OCI-LY1 (cell line): ENCODE results near the gene TUFM.

Experiments used
- H2AFZ ChIP-seq: fragments of 200-600 bp; sonication (generic), shearing (Covaris generic); 2 replicates; pipeline ENCODE4 v1.6.0; 2014; ENCODE audit warnings: antibody characterized with exemption, mild to moderate bottlenecking, low read length
- H3F3A ChIP-seq: fragments of 200-600 bp; sonication (generic), shearing (Covaris generic); 2 replicates; pipeline ENCODE4 v1.6.0; 2014; ENCODE audit warnings: mild to moderate bottlenecking, antibody characterized with exemption, low read length, moderate library complexity; ENCODE audit not compliant: insufficient read depth
- H3K27ac ChIP-seq: fragments of 200-600 bp; sonication (generic); 2 replicates; pipeline ENCODE4 v1.5.1; 2014; ENCODE audit warnings: low read length, mixed run types, mild to moderate bottlenecking, low read depth; ENCODE audit not compliant: poor library complexity, severe bottlenecking
- H3K27me3 ChIP-seq: fragments of 200-600 bp; sonication (generic); 2 replicates; pipeline ENCODE4 v1.6.0; 2014; ENCODE audit warnings: antibody characterized with exemption, mild to moderate bottlenecking, low read length, moderate library complexity; ENCODE audit not compliant: insufficient read depth
- H3K36me3 ChIP-seq: fragments of 200-600 bp; sonication (generic); 2 replicates; pipeline ENCODE4 v1.6.1; 2014; ENCODE audit warnings: mild to moderate bottlenecking, antibody characterized with exemption, low read length, moderate library complexity, mixed read lengths; ENCODE audit not compliant: insufficient read depth
- H3K4me1 ChIP-seq: fragments of 200-600 bp; sonication (generic); 2 replicates; pipeline ENCODE4 v1.5.1; 2014; ENCODE audit warnings: mild to moderate bottlenecking, low read length, moderate library complexity; ENCODE audit not compliant: insufficient read depth, severe bottlenecking
- H3K4me2 ChIP-seq: fragments of 200-600 bp; sonication (generic), shearing (Covaris generic); 2 replicates; pipeline ENCODE4 v1.6.1; 2014; ENCODE audit warnings: low read length
- H3K4me3 ChIP-seq: fragments of 200-600 bp; sonication (generic); 2 replicates; pipeline ENCODE4 v1.5.1; 2014; ENCODE audit warnings: low read length, low read depth, mild to moderate bottlenecking, mixed read lengths; ENCODE audit not compliant: poor library complexity, severe bottlenecking
- H3K79me2 ChIP-seq: fragments of 200-600 bp; shearing (Covaris generic); 2 replicates; pipeline ENCODE4 v1.6.1; 2016; ENCODE audit warnings: mixed run types, low read length, mixed read lengths; ENCODE audit not compliant: insufficient read depth
- H3K9ac ChIP-seq: fragments of 200-600 bp; sonication (generic), shearing (Covaris generic); 2 replicates; pipeline ENCODE4 v1.6.1; 2014; ENCODE audit warnings: mild to moderate bottlenecking, low read length, mixed read lengths
- H3K9me2 ChIP-seq: fragments of 200-600 bp; sonication (generic), shearing (Covaris generic); 2 replicates; pipeline ENCODE4 v1.6.1; 2014; ENCODE audit warnings: low read depth, mild to moderate bottlenecking, low read length, mixed read lengths
- H3K9me3 ChIP-seq: fragments of 200-600 bp; shearing (Covaris generic); 2 replicates; pipeline ENCODE4 v1.6.1; 2014; ENCODE audit warnings: low read length, mixed read lengths
- H4K20me1 ChIP-seq: fragments of 200-600 bp; sonication (generic), shearing (Covaris generic); 2 replicates; pipeline ENCODE4 v1.6.0; 2016; ENCODE audit warnings: mild to moderate bottlenecking, low read length; ENCODE audit not compliant: insufficient read depth
- EZH2 ChIP-seq: fragments of 200-600 bp; sonication (generic), shearing (Covaris generic); IDR thresholded peaks from 2 replicates; pipeline ENCODE4 v1.8.0; 2017; ENCODE audit warnings: borderline replicate concordance, mixed run types, mild to moderate bottlenecking, antibody characterized with exemption, low read length, moderate library complexity, mixed read lengths
- TF ChIP-seq, protein P1 (sequence below): fragments of 200-600 bp; sonication (generic), shearing (Covaris generic); IDR thresholded peaks from 2 replicates; pipeline ENCODE4 v1.5.1; 2017; ENCODE audit warnings: mild to moderate bottlenecking, antibody characterized with exemption, low read length, moderate library complexity, mixed read lengths

TUFM gene

DNA sequence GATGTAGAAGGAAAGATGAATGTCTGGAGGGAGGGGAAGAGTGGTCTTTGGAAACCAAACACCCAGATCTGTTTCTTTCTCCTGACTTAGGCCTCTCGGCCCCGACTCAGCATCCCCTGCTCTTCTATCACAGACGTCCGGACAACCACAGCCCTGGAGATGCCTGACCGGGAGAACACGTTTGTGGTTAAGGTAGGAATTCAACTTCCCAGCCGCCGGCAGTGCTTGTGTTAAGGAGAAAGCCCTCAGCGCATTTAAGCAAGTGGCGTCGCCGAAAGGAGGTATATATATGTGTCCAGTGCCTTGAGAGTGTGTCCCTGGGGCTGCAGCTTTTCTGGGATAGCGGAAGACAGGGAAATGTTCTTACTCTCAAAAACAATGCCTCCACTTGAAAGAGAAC, 21.1 kb upstream of the TUFM start:
- peaks cover 20% of the 10 kb centered on the region for H3K4me1 ChIP-seq
- H3K27me3 ChIP-seq: no peaks in the 10 kb centered on the region
- peaks cover 3% of the 10 kb centered on the region; the same call in 1 of the 2 replicates for H3K79me2 ChIP-seq
- H3K36me3 ChIP-seq: peaks cover 45% of the 10 kb centered on the region
- TF ChIP-seq, protein P1, sequence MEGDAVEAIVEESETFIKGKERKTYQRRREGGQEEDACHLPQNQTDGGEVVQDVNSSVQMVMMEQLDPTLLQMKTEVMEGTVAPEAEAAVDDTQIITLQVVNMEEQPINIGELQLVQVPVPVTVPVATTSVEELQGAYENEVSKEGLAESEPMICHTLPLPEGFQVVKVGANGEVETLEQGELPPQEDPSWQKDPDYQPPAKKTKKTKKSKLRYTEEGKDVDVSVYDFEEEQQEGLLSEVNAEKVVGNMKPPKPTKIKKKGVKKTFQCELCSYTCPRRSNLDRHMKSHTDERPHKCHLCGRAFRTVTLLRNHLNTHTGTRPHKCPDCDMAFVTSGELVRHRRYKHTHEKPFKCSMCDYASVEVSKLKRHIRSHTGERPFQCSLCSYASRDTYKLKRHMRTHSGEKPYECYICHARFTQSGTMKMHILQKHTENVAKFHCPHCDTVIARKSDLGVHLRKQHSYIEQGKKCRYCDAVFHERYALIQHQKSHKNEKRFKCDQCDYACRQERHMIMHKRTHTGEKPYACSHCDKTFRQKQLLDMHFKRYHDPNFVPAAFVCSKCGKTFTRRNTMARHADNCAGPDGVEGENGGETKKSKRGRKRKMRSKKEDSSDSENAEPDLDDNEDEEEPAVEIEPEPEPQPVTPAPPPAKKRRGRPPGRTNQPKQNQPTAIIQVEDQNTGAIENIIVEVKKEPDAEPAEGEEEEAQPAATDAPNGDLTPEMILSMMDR: no peak
- TF ChIP-seq EZH2: no peak
- H3K4me2 ChIP-seq: no peak overlapping the region
- no peaks in the 10 kb centered on the region for H3K9me2 ChIP-seq
- H3K4me3 ChIP-seq: no peak overlapping the region
- no peak overlapping the region for H3K9ac ChIP-seq
- no peaks in the 10 kb centered on the region for H3F3A ChIP-seq
- no peak overlapping the region for H2AFZ ChIP-seq
- H3K9me3 ChIP-seq: no peaks in the 10 kb centered on the region
- H3K27ac ChIP-seq: no peak overlapping the region
- H4K20me1 ChIP-seq: no peaks in the 10 kb centered on the region

DNA sequence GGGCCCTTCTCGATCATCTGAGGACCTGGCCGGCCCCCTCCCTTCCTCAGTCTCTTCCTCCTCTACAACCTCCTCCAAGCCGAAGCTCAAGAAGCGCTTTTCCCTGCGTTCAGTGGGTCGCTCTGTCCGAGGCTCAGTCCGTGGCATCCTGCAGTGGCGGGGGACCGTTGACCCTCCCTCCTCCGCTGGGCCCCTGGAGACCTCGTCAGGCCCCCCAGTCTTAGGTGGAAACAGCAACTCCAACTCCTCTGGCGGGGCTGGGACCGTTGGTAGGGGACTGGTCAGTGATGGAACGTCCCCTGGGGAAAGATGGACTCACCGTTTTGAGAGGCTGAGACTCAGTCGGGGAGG, 20.3 kb upstream of the TUFM start:
- peaks cover 3% of the 10 kb centered on the region; the same call in 1 of the 2 replicates for H3K79me2 ChIP-seq
- H3K9ac ChIP-seq: no peak overlapping the region
- H3K27me3 ChIP-seq: no peaks in the 10 kb centered on the region
- TF ChIP-seq EZH2: no peak
- TF ChIP-seq, protein P1: no peak
- no peak overlapping the region for H3K4me3 ChIP-seq
- H3K9me2 ChIP-seq: no peaks in the 10 kb centered on the region
- H4K20me1 ChIP-seq: no peaks in the 10 kb centered on the region
- peaks cover 41% of the 10 kb centered on the region for H3K36me3 ChIP-seq
- no peaks in the 10 kb centered on the region for H3K9me3 ChIP-seq
- H3F3A ChIP-seq: no peaks in the 10 kb centered on the region
- H2AFZ ChIP-seq: no peak overlapping the region
- H3K4me1 ChIP-seq: peaks cover 27% of the 10 kb centered on the region
- H3K4me2 ChIP-seq: no peak overlapping the region
- no peak overlapping the region for H3K27ac ChIP-seq

DNA sequence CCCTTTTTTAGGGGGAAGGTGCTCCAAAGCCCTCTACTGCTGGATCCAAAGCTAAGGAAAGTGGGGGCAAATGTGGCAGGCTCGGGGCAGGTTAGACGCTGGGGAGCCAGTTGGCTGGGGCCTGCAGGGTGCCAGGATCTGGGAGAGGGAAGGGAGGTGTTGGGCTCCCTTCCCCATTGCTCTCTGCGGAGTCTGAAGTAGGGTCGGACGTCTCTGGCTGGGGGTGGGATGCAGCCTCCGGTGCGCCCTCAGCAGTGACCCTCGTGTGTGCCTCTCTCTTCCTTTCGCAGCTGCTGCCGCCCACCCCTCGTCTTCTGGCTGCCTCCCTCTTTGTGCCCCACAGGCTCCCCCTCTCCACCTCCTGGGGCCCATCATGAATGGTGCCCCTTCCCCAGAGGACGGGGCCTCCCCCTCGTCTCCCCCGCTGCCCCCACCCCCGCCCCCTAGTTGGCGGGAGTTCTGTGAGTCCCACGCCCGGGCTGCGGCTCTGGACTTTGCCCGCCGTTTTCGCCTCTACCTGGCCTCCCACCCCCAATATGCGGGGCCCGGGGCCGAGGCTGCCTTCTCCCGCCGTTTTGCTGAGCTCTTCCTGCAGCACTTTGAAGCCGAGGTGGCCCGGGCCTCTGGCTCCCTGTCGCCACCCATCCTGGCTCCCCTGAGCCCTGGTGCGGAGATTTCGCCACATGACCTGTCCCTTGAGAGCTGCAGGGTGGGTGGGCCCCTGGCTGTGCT, 19.7 kb upstream of the TUFM start:
- no peak overlapping the region; the same call in 1 of the 2 replicates for H3K4me2 ChIP-seq
- H3K9ac ChIP-seq: no peak overlapping the region
- peaks cover 3% of the 10 kb centered on the region; the same call in 1 of the 2 replicates for H3K79me2 ChIP-seq

More for the DNA sequence above, 19.7 kb upstream of the TUFM start:
- Histone ChIP-seq H2AFZ (no peak overlapping the region), H3K36me3 (peaks cover 36% of the 10 kb centered on the region), H4K20me1 (no peaks in the 10 kb centered on the region), H3K27ac (no peak overlapping the region), H3K4me1 (peaks cover 27% of the 10 kb centered on the region), H3K9me2 (no peaks in the 10 kb centered on the region), H3K9me3 (no peaks in the 10 kb centered on the region), H3K4me3 (no peak overlapping the region), H3F3A (no peaks in the 10 kb centered on the region), H3K27me3 (no peaks in the 10 kb centered on the region)
- no peak for TF ChIP-seq EZH2
- TF ChIP-seq, protein P1: no peak
